ENCODE measurements around the gene HLA-DPB1.
"Not testable (repeated sequence)": the region's sequence is repeated elsewhere in the genome, so short reads cannot be mapped to it uniquely, and the experiment has no call there.

DNA sequence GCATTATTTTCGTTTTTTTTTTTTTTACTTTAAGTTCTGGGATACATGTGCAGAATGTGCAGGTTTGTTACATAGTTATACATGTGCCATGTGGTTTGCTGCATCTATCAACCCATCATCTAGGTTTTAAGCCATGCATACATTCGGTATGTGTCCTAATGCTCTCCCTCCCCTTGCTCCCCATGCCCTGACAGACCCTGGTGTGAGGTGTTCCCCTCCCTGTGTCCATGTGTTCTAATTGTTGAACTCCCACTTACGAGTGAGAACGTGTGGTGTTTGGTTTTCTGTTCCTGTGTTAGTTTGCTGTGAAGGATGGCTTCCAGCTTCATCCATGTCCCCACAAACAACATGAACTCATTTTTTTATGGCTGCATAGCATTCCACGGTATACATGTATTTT is 12.4 kb upstream of the HLA-DPB1 start:
- TF ChIP-seq CTCF (conservative IDR thresholded peaks at IDR 0.05); EZH2 (IDR thresholded peaks at IDR 0.05; ENCODE audit: low read depth): not testable (repeated sequence)

All from PC-9 (cell line).